ENCODE measurements around the gene TNIP1.

DNA sequence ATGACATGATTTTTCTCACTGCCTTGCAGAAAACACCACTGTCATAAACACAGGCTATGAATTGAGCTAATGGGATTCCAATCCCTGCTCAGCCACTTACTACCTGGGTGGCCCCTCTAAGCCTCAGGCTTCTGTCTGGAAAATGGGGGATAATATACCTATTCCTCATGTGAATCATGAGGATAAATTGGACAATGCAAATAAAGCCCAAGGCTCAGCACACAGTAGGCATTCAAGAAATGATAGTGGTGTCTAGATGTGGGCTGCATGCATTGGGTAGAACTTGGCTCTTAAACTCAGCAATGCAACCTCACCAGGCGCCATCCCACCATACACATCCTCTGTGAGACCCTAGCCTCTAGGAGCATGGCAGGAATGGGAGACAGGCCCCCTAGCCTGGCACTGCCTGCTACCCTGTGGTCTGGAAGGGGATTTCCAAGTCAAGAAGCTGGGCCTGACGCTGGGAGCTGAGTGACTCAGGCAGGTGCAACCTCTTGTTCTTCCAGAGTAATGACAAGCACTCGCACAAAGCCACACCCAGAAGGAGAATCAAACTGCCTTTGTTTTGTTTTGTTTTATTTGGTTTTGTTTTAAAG lies 2.3 kb upstream of the TNIP1 start:
- TF ChIP-seq SUZ12 (IDR thresholded peaks at IDR 0.05; ENCODE audit: extremely low read depth, insufficient read depth, insufficient read length) (no peak), YY1 (IDR thresholded peaks at IDR 0.05; ENCODE audit: insufficient read depth, insufficient read length) (no peak), ZNF274 (IDR thresholded peaks at IDR 0.05; ENCODE audit: low read depth, low read length) (no peak)
